Stimulated activated CD8-positive, alpha-beta memory T cell treated with anti-CD3 and anti-CD28 coated beads, Interleukin-12 subunit alpha, Interleukin-12 subunit beta, amount 100 ng/mL, for 4 hours (primary cell): ENCODE data around the gene XPO4.

Experiments
- DNase-seq: peaks from one replicate; pipeline ENCODE4 v3.0.0-alpha.2; 2020; ENCODE audit warnings: low read depth

XPO4 gene

GRCh38 chr13:20826843-20827560 is 75.5 kb downstream of the XPO4 start:
- no peak for DNase-seq

DNA sequence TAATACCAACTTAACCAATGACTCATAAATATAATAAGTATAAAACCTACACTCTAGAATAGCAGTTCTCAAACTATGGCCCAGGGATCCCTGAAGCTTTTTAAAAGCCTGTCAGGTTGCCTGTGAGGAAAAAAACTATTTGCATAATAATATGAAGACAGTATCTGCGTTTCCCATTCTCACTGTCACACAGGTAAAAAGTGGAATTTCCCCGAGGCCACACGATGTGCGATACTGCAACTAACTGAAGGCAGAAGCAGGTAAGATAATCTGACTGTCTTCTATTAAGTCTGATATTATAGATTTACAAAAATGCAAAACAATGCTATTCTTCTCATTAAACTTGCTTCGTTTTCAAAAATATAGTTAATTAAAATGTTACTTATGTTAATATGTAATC is 76.2 kb downstream of the XPO4 start:
- no peak for DNase-seq

GRCh38 chr13:20825477-20825875 is 77.1 kb downstream of the XPO4 start:
- DNase-seq: no peak

DNA sequence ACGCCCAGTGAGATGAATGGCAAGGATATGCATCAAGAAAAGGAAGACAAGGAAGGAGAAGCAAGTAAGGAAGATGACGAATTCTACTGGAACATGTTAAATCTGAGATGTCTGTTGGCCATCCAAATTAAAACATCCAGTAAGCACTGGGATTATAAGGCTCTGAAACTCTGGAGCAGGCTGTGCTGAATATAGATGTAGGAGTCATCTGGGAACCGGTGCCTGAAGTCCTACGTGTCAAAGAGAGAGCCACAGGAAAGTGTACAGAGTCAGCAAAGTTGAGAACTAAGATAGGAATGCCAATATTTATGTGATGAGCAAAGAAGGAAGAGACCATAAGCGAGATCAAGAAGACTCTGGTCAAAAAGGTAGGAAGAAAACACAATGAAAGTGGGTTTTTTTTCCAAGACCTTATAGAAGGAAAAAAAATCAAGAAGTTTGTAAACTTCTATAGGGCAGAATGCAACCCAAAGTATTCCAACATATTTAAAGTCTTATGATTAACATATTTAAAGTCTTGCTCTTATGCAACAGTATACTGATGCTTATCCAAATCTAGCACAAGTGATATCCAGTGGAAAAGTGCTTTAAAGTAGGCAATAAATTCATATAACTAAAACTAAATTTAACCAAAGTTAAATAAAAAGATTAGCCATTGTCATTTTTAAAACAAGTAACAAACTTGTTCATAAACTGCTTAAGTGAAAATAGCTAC is 77.6 kb downstream of the XPO4 start:
- no peak for DNase-seq

GRCh38 chr13:20823071-20823470 is 79.5 kb downstream of the XPO4 start:
- DNase-seq: no peak

DNA sequence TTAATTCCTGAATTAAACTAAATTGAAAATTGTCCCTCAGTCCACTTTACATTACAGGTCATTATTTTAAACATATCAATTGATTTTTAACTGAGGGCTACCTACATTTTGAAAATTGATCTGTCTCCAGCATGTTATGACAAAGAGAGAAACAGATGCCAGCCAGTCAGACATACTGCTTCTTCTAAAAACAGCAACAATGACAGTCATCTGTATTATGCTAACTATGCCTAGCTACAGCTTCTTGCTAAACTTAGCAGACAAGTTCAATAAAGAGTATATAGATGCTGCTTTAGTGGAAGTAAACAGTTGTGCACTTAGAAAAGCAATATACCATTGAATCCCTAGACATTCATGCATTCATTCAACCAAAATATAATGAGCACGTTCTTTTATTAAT is 80.1 kb downstream of the XPO4 start:
- no peak for DNase-seq

- no peak for DNase-seq
Measured at GRCh38 chr13:20819715-20820114, 82.8 kb downstream of the XPO4 start.

DNA sequence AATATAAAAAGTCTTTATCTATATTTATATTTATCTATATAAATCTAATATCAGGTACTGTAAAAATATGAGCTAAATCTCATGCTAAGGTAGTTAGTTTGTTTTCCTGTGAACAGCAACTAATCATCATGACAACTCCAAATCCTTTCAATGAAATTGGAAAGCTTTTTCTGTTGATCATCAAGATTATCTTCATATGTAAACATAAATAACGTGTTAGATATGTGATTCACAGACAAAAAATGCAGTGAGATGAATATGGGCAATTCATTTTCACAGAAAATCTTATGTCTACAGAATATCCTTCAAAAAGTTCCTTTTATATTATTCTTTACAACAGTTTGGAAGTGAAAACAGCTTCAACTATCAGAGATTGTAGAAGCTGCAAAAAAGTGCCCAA is 87.1 kb downstream of the XPO4 start:
- no peak for DNase-seq

GRCh38 chr13:20814224-20814910 is 88.2 kb downstream of the XPO4 start:
- DNase-seq: no peak

GRCh38 chr13:20812890-20813289 is 89.7 kb downstream of the XPO4 start:
- DNase-seq: no peak

DNA sequence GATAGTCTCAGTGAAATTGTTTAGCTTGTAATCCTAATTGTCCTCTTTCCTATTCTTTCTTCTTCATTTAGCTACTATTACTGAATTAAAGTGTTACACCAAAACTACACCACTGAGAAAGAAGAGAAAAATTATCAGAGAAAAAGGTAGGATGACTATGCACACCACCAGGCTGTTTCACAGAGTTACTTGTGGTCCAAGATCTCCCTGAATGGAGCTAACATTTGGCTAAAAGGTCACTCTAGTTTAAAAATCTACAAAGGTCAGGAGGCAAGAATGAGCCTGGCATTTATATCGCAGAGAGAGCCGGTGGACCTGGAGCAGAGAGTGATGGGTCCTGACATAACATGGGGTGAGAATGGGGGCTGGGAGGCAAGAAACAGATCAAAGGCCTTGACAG is 91.7 kb downstream of the XPO4 start:
- no peak for DNase-seq

DNA sequence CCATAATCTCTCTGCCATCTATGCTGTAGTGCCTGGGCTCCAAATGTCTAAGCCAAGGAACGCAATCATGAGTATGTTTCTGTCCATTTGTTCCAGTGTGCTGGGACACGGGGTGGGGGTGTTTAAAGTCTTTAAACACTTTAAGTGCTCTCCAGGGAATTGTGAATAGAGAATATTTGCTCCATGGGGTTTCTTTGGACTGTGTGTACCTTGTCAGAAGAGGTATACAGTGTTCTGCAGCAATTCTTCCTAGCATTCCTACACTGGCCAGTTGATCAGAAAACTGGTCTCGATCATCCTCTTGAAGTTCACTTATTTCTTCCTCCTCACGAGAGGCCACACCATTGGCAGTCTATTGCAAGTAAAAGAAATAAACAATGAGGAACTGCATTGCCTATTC is 93.7 kb downstream of the XPO4 start:
- DNase-seq: no peak

- DNase-seq: no peak
Measured at GRCh38 chr13:20803180-20803965, 99.2 kb downstream of the XPO4 start.

DNA sequence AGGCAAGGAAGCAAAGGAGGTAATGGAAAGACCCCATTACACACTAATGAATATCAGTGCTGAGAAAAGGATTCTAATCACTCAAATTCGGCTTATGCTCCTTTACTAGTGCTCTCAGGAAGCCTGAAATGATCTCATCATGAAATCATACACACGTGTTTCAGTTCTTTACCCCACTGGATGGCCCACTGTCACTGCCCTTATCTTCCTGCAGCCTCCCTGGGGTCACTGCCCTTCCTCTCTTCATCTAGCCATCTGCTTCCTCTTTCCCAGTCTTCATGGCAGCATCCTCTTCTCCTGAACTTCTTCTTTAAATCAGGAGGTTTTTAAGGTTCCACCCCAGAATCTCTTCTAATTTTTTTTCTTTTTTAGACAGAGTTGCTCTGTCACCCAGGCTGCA is 100.8 kb downstream of the XPO4 start:
- no peak for DNase-seq

- DNase-seq: no peak
Measured at GRCh38 chr13:20799726-20800416, 102.7 kb downstream of the XPO4 start.

DNA sequence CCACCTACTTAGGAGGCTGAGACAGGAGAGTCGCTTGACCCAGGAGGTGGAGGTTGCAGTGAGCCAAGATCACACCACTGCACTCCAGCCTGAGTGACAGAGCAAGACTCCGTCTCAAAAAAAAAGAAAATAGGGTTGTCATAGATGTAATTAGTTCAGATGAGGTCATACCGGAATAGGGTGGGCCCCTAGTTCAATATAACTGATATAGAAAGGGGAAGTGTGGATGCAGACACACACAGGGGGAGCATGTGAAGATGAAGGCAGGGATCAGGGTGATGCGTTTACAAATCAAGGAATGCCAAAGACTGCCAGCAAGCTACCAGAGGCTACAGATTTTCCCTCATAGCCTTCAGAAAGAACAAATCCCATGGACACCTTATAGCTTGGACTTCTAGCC is 104.5 kb downstream of the XPO4 start:
- no peak for DNase-seq

- no peak for DNase-seq
Measured at GRCh38 chr13:20796791-20797508, 105.6 kb downstream of the XPO4 start.

GRCh38 chr13:20789665-20790064 is 112.9 kb downstream of the XPO4 start:
- DNase-seq: no peak

- no peak for DNase-seq
Measured at GRCh38 chr13:20788312-20788711, 114.2 kb downstream of the XPO4 start.

DNA sequence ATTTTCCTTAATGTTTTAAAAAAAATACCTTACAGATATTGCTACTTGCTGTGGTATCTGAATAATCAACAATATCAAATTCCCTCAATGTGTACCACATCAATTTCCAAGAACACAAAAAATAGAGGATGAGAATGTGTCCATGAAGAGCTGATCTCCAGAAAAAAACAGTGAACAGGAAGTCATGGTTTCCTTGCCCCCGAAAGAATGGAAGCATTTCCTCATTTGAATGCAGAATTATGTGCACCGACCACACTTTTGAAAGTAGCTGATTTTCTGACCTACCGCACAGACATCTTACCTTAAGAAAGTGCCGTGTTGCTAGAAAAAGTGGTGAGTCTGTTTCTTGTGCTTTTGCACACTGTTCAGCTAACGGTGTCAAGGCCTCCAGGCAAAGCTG is 115.4 kb downstream of the XPO4 start:
- no peak for DNase-seq

- no peak for DNase-seq
Measured at GRCh38 chr13:20782116-20782708, 120.3 kb downstream of the XPO4 start.
